Measurements from ENCODE around the gene LINC01488.

Gene LINC01488

GRCh38 chr11:69481393-69481844 is at the start of gene LINC01488:
TSS of gene LINC01488 (plus strand) at chr11:69481663.
- DNase-seq (ENCODE audit: low read depth in 3 of 3, low spot score in 1 of 3): no peak

GRCh38 chr11:69431893-69432738 is 49.3 kb upstream of the LINC01488 start:
- no peak for DNase-seq (ENCODE audit: low read depth in 3 of 3, low spot score in 1 of 3)

GRCh38 chr11:69433741-69434140 is 47.7 kb upstream of the LINC01488 start:
- DNase-seq (ENCODE audit: low read depth in 3 of 3, low spot score in 1 of 3): no peak

GRCh38 chr11:69434471-69434931 is 47.0 kb upstream of the LINC01488 start:
- no peak for DNase-seq (ENCODE audit: low read depth in 3 of 3, low spot score in 1 of 3)

GRCh38 chr11:69435161-69435986 is 46.1 kb upstream of the LINC01488 start:
- no peak for DNase-seq (ENCODE audit: low read depth in 3 of 3, low spot score in 1 of 3)

GRCh38 chr11:69436041-69436982 is 45.2 kb upstream of the LINC01488 start:
- DNase-seq (ENCODE audit: low read depth in 3 of 3, low spot score in 1 of 3): no peak

GRCh38 chr11:69437001-69437875 is 44.2 kb upstream of the LINC01488 start:
- no peak for DNase-seq (ENCODE audit: low read depth in 3 of 3, low spot score in 1 of 3)

GRCh38 chr11:69437876-69438205 is 43.6 kb upstream of the LINC01488 start:
- DNase-seq (ENCODE audit: low read depth in 3 of 3, low spot score in 1 of 3): no peak

- no peak for DNase-seq (ENCODE audit: low read depth in 3 of 3, low spot score in 1 of 3)
These were observed 43.1 kb upstream of the LINC01488 start for GRCh38 chr11:69438286-69438920.

GRCh38 chr11:69439127-69439526 is 42.3 kb upstream of the LINC01488 start:
- no peak for DNase-seq (ENCODE audit: low read depth in 3 of 3, low spot score in 1 of 3)

GRCh38 chr11:69439651-69440464 is 41.6 kb upstream of the LINC01488 start:
- DNase-seq (ENCODE audit: low read depth in 3 of 3, low spot score in 1 of 3): no peak

- no peak for DNase-seq (ENCODE audit: low read depth in 3 of 3, low spot score in 1 of 3)
These were observed 40.6 kb upstream of the LINC01488 start for GRCh38 chr11:69440876-69441275.

- no peak for DNase-seq (ENCODE audit: low read depth in 3 of 3, low spot score in 1 of 3)
These were observed 39.3 kb upstream of the LINC01488 start for GRCh38 chr11:69442012-69442806.

- no peak for DNase-seq (ENCODE audit: low read depth in 3 of 3, low spot score in 1 of 3)
These were observed 38.7 kb upstream of the LINC01488 start for GRCh38 chr11:69442807-69443137.

- peak in 2 of 3 donors; percentile 31 to 56 for DNase-seq (ENCODE audit: low read depth in 3 of 3, low spot score in 1 of 3)
These were observed 38.1 kb upstream of the LINC01488 start for GRCh38 chr11:69443138-69443967.

GRCh38 chr11:69443968-69444364 is 37.5 kb upstream of the LINC01488 start:
- no peak for DNase-seq (ENCODE audit: low read depth in 3 of 3, low spot score in 1 of 3)
